ENCODE measurements around the gene SLIT3.

Gene SLIT3

DNA sequence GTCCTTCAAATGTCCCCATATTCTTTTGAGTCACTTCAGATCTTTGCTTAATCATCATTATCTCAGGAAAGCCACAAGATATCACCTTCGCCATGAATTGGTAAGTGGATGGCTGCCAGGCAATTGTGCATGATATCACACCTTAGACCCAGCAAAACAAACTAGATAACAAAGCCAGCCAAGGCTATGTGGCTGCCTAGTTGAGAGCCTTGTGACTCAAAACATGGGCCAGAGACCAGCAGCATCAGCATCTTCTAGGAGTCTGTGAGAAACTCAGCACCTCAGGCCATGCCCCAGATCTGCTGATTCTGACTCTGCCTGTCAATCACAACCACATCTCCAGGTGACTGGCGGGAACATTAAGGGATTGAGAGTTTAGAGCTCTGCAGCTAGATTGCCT is 82.8 kb downstream of the SLIT3 start:
- Histone ChIP-seq H3K36me3 (ENCODE audit: control insufficient read depth in 2 of 2, insufficient read depth in 1 of 2, low read length in 2 of 2) (no peaks in the 10 kb centered on the region), H3K4me1 (ENCODE audit: control insufficient read depth, insufficient read depth, low read length) (peaks cover 21% of the 10 kb centered on the region), H3K27ac (ENCODE audit: extremely low read depth, low read depth, low read length) (peak overlapping the region; percentile 38), H3K4me3 (ENCODE audit: low read depth, low read length) (no peak overlapping the region), H3K9me3 (ENCODE audit: control insufficient read depth, insufficient read depth, low read depth, low read length) (no peaks in the 10 kb centered on the region)
- TF ChIP-seq AEBP2 (tag by site-specific recombination; IDR thresholded peaks at IDR 0.05; ENCODE audit: borderline replicate concordance) (no peak), ZNF624 (tag by site-specific recombination; IDR thresholded peaks at IDR 0.05) (no peak), FEZF1 (tag by site-specific recombination; IDR thresholded peaks at IDR 0.05) (no peak), ZNF549 (tag by site-specific recombination; IDR thresholded peaks at IDR 0.05) (no peak), ZNF302 (tag by site-specific recombination; IDR thresholded peaks at IDR 0.05; ENCODE audit: low read depth) (no peak), ZNF23 (tag by site-specific recombination; IDR thresholded peaks at IDR 0.05; ENCODE audit: borderline replicate concordance) (no peak), ELK4 (IDR thresholded peaks at IDR 0.05; ENCODE audit: borderline replicate concordance, low read depth, low read length) (no peak), GFI1B (tag by site-specific recombination; IDR thresholded peaks at IDR 0.05) (no peak), ZNF664 (tag by site-specific recombination; IDR thresholded peaks at IDR 0.05) (no peak), ZNF768 (tag by site-specific recombination; IDR thresholded peaks at IDR 0.05) (no peak), ZNF704 (tag by site-specific recombination; IDR thresholded peaks at IDR 0.05) (no peak), ZNF2 (tag by site-specific recombination; IDR thresholded peaks at IDR 0.05) (no peak), SCRT2 (tag by site-specific recombination; IDR thresholded peaks at IDR 0.05) (no peak), ZBTB48 (tag by site-specific recombination; IDR thresholded peaks at IDR 0.05) (no peak), ZNF223 (tag by site-specific recombination; IDR thresholded peaks at IDR 0.05) (no peak), ZBTB6 (tag by site-specific recombination; IDR thresholded peaks at IDR 0.05) (no peak), ZNF518A (tag by site-specific recombination; conservative IDR thresholded peaks at IDR 0.05; ENCODE audit: low read depth) (no peak), ZBTB11 (tag by site-specific recombination; conservative IDR thresholded peaks at IDR 0.05; ENCODE audit: low read depth) (no peak)
- TF ChIP-seq, protein P1, sequence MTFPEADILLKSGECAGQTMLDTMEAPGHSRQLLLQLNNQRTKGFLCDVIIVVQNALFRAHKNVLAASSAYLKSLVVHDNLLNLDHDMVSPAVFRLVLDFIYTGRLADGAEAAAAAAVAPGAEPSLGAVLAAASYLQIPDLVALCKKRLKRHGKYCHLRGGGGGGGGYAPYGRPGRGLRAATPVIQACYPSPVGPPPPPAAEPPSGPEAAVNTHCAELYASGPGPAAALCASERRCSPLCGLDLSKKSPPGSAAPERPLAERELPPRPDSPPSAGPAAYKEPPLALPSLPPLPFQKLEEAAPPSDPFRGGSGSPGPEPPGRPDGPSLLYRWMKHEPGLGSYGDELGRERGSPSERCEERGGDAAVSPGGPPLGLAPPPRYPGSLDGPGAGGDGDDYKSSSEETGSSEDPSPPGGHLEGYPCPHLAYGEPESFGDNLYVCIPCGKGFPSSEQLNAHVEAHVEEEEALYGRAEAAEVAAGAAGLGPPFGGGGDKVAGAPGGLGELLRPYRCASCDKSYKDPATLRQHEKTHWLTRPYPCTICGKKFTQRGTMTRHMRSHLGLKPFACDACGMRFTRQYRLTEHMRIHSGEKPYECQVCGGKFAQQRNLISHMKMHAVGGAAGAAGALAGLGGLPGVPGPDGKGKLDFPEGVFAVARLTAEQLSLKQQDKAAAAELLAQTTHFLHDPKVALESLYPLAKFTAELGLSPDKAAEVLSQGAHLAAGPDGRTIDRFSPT (tag by site-specific recombination; IDR thresholded peaks at IDR 0.05) = no peak
- POLR2A ChIA-PET = interaction anchor here (1.1 kb wide), 1 partner anchor 57 kb away, joined by 4 read pairs; no protein-coding TSS in a partner anchor
- CTCF ChIA-PET = interaction anchor here (1.0 kb wide), 1 partner anchor 69 kb away, joined by 5 read pairs; no protein-coding TSS in a partner anchor
